Hepatocyte (in vitro differentiated cells): ENCODE results near the gene KIF5B.

Experiments used
- EZH2 ChIP-seq: fragments of 200-600 bp; sonication (generic); IDR thresholded peaks from 2 replicates; pipeline ENCODE4 v1.6.1; 2016; ENCODE audit warnings: antibody characterized with exemption, mild to moderate bottlenecking, borderline replicate concordance
- TF ChIP-seq, protein P1 (sequence below): fragments of 200-600 bp; sonication (generic); IDR thresholded peaks from 2 replicates; pipeline ENCODE4 v1.5.1; 2016; ENCODE audit warnings: antibody characterized with exemption, mild to moderate bottlenecking; ENCODE audit not compliant: poor library complexity

DNA sequence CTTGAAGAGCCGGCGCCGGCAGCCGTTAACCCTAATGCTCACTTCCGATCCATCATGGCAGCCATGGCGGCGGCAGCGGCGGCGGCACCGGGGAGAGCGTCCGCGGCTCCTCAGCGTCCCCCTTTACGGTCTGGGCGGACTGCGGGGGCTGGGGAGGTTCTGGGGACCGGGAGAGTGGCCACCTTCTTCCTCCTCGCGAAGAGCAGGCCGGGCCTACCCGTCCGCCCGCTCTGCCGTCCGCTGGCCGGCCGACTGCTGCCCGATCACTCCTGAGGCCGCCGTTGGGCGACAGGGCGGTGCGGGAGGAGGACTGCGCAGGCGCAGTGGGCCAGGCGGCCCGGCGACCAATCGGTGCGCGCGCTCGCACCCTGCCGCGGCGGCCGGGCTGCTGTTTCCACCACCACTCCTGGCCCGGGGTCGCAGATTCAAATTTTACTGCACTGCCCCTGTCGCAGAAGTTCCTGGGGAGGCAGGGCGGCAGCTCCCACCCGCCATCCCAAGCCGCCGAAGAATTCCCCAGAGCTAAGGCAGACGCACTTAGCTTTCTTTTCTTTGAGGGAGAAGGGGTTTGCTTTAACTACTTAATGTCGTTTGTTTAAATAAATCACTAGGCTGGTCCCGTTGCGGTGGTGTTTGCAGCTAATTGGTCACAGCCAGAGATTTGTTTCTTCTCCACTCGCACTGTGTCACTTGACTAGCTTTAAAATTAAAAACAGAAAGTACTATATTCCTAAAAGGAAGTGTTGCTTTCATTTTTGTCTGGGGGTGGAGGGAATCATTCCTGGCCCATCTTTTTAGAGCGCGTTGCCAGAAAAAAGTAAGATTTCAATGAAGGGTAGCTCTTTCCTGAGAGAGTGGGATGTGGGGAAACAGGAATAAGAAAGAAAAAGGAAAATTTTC is at the start of gene KIF5B:
- TF ChIP-seq, protein P1, sequence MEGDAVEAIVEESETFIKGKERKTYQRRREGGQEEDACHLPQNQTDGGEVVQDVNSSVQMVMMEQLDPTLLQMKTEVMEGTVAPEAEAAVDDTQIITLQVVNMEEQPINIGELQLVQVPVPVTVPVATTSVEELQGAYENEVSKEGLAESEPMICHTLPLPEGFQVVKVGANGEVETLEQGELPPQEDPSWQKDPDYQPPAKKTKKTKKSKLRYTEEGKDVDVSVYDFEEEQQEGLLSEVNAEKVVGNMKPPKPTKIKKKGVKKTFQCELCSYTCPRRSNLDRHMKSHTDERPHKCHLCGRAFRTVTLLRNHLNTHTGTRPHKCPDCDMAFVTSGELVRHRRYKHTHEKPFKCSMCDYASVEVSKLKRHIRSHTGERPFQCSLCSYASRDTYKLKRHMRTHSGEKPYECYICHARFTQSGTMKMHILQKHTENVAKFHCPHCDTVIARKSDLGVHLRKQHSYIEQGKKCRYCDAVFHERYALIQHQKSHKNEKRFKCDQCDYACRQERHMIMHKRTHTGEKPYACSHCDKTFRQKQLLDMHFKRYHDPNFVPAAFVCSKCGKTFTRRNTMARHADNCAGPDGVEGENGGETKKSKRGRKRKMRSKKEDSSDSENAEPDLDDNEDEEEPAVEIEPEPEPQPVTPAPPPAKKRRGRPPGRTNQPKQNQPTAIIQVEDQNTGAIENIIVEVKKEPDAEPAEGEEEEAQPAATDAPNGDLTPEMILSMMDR: no peak
- no peak for TF ChIP-seq EZH2
